GM12878 (cell line): ENCODE results near the gene MED10. TPM values are rescaled to one million over a fixed set of nuclear protein-coding genes. Genes with fewer than 3 reads are reported as not detected.

ENCODE experiments used
- ATAC-seq: fragments of 200-7000 bp; cut with Tn5 transposase; 3 replicates; pipeline ENCODE4 v1.9.1; 2020; ENCODE audit warnings: mild to moderate bottlenecking, moderate library complexity
- BruUV-seq: library from RNA; stranded (reverse); fragments of 400-500 nt; replicated peaks from 2 replicates; lab custom pipeline; 2021; lab: Mats Ljungman, UMichigan
- CTCF ChIA-PET: fragments of 300-600 bp; sonication (Branson Sonifier 250); formaldehyde crosslinking; extraction: SDS; loops from one replicate; lab custom pipeline; 2021; ENCODE audit warnings: inconsistent platforms; lab: Yijun Ruan, JAX
- POLR2A ChIA-PET: fragments of 350-600 bp; formaldehyde crosslinking; extraction: SDS; loops from one replicate; lab custom pipeline; 2021; ENCODE audit warnings: inconsistent platforms; lab: Charles Lee
- RAD21 ChIA-PET: fragments of 300-600 bp; sonication (Branson Sonifier 250); formaldehyde crosslinking; loops from one replicate; lab custom pipeline; 2023; ENCODE audit warnings: antibody characterized with exemption; ENCODE audit not compliant: unreplicated experiment; lab: Charles Lee
- SMC1A ChIA-PET: fragments of 300-600 bp; sonication (Branson Sonifier 250); formaldehyde crosslinking; loops from one replicate; lab custom pipeline; 2023; ENCODE audit not compliant: unreplicated experiment, uncharacterized antibody; lab: Charles Lee
- DNase-seq: peaks from one replicate; pipeline ENCODE4 v3.0.0-alpha.2; 2011; ENCODE audit warnings: low read depth, low spot score
- FAIRE-seq: peaks from 3 replicates; lab custom pipeline; 2011; peaks lifted over from hg19 to GRCh38; lab: Jason Lieb, UNC
- H2AFZ ChIP-seq: 2 replicates; pipeline ENCODE4 v1.6.0; 2011; ENCODE audit warnings: low read depth, low read length, control low read depth; ENCODE audit not compliant: control insufficient read depth
- H3K27ac ChIP-seq: 2 replicates; pipeline ENCODE4 v1.5.1; 2011; ENCODE audit warnings: control low read depth; ENCODE audit not compliant: control insufficient read depth, insufficient read depth
- H3K27me3 ChIP-seq, 2 experiments: replicated peaks in 1 of 2; 2 replicates each; pipeline versions ENCODE4 v1.6.0 to v1.6.1; 2011; ENCODE audit warnings: low read length in 1 of 2; ENCODE audit not compliant: control insufficient read depth in 2 of 2, insufficient read depth in 2 of 2
- H3K36me3 ChIP-seq, 2 experiments: 2 replicates each; pipeline ENCODE4 v1.5.1; 2011; ENCODE audit warnings: low read length in 1 of 2; ENCODE audit not compliant: control insufficient read depth in 2 of 2, insufficient read depth in 2 of 2
- H3K4me1 ChIP-seq: 2 replicates; pipeline ENCODE4 v1.6.1; 2011; ENCODE audit warnings: mild to moderate bottlenecking, low read length, moderate library complexity, mixed read lengths; ENCODE audit not compliant: control insufficient read depth, insufficient read depth
- H3K4me2 ChIP-seq: 2 replicates; pipeline ENCODE4 v1.6.0; 2011; ENCODE audit warnings: control low read depth; ENCODE audit not compliant: control insufficient read depth, insufficient read depth
- H3K4me3 ChIP-seq: fragments of 200-600 bp; sonication (generic); 2 replicates; pipeline ENCODE4 v1.5.1; 2016
- H3K79me2 ChIP-seq: 2 replicates; pipeline ENCODE4 v1.6.0; 2011; ENCODE audit warnings: low read length; ENCODE audit not compliant: control insufficient read depth, insufficient read depth
- H3K9ac ChIP-seq: 2 replicates; pipeline ENCODE4 v1.8.0; 2011; ENCODE audit warnings: low read length, control low read depth, mixed read lengths; ENCODE audit not compliant: control insufficient read depth, insufficient read depth
- H3K9me3 ChIP-seq: replicated peaks from 3 replicates; pipeline ENCODE4 v1.5.1; 2011; ENCODE audit warnings: mild to moderate bottlenecking, low read length; ENCODE audit not compliant: control insufficient read depth, insufficient read depth
- H4K20me1 ChIP-seq: 2 replicates; pipeline ENCODE4 v1.6.0; 2011; ENCODE audit not compliant: control insufficient read depth, insufficient read depth
- BRCA1 ChIP-seq: IDR thresholded peaks from 2 replicates; pipeline ENCODE4 v1.6.1; 2011; ENCODE audit warnings: low read depth, low read length, improper control_type of control experiment
- CBX5 ChIP-seq: sonication (generic); IDR thresholded peaks from 2 replicates; pipeline ENCODE4 v1.6.1; 2016; ENCODE audit warnings: low read depth, moderate library complexity, mild to moderate bottlenecking, inconsistent platforms
- EZH2 ChIP-seq: IDR thresholded peaks from 2 replicates; pipeline ENCODE4 v1.6.1; 2012; ENCODE audit warnings: low read depth, mild to moderate bottlenecking, control low read depth, inconsistent platforms, low read length, borderline replicate concordance; ENCODE audit not compliant: control insufficient read depth
- NFYB ChIP-seq: IDR thresholded peaks from 2 replicates; pipeline ENCODE4 v1.6.1; 2011; ENCODE audit warnings: low read depth, mild to moderate bottlenecking, low read length, improper control_type of control experiment, moderate library complexity; ENCODE audit not compliant: insufficient read depth
- POLR2AphosphoS5 ChIP-seq: IDR thresholded peaks from 2 replicates; pipeline ENCODE4 v1.6.1; 2011; ENCODE audit warnings: mild to moderate bottlenecking, low read length, inconsistent platforms
- WGBS: methylation state at CpG from one replicate; pipeline ENCODE4 v1.1.6; 2016; ENCODE audit warnings: low lambda C conversion rate; ENCODE audit not compliant: insufficient replicate concordance, insufficient coverage; ENCODE audit errors: missing lambda C conversion rate; 5-methylcytosine and 5-hydroxymethylcytosine counted together
- in situ Hi-C: fragments of 300-500 bp; cut with MboI; formaldehyde crosslinking; loops from 9 replicates; pipeline ENCODE4 v1.14.3; 2018; ENCODE audit warnings: mixed read lengths
- intact Hi-C: fragments of 100-400 bp; cut with micrococcal nuclease; formaldehyde crosslinking; loops from one replicate; pipeline ENCODE4 v1.14.2; 2022; ENCODE audit not compliant: unreplicated experiment
- polyA plus RNA-seq, 11 experiments: library from polyadenylated mRNA; depleted of rRNA in 4 of 11; unstranded in 6 of 11; stranded (reverse) in 5 of 11; fragments of >200 nt; fragmentation: Nextera tagmentation in 4 of 11; fragmentation: Illumina TruSeq in 1 of 11; extraction: Ambion mirVana in 4 of 11; extraction: Trizol in 1 of 11; gene quantifications; 1 replicate in 1 of 11; 2 replicates in 10 of 11; pipeline versions ENCODE4 v1.2.1 to v1.2.3, GENCODE V29; 2011 to 2016; ENCODE audit warnings: inconsistent platforms in 2 of 11, missing spikeins in 2 of 11, low read depth in 1 of 11
- total RNA-seq, 4 experiments: library from RNA; depleted of rRNA in 3 of 4; stranded (reverse); fragments of >200 nt in 3 of 4; fragmentation: Illumina TruSeq in 1 of 4; extraction: Trizol in 1 of 4; gene quantifications; 2 replicates each; pipeline versions ENCODE4 v1.2.1 to v1.2.3, GENCODE V29; 2013 to 2021
- TF ChIP-seq, protein P1 (sequence below): IDR thresholded peaks from 2 replicates; pipeline ENCODE4 v1.6.1; 2012; ENCODE audit warnings: mild to moderate bottlenecking, low read depth, low read length
- TF ChIP-seq, protein P2 (sequence below): fragments of 450-650 bp; formaldehyde crosslinking; IDR thresholded peaks from 2 replicates; pipeline ENCODE4 v1.4.0; 2020; ENCODE audit warnings: mild to moderate bottlenecking, moderate library complexity
- TF ChIP-seq, protein P3 (sequence below): fragments of 450-650 bp; IDR thresholded peaks from 2 replicates; pipeline ENCODE4 v1.6.1; 2014; ENCODE audit warnings: mild to moderate bottlenecking

The MED10 gene
- total and polyA plus RNA-seq, 10 of the 15 experiments (the other 5 are each of a cell fraction or from before 2014, with no cell fraction given): 21.2 to 111 (median 46.6) TPM

DNA sequence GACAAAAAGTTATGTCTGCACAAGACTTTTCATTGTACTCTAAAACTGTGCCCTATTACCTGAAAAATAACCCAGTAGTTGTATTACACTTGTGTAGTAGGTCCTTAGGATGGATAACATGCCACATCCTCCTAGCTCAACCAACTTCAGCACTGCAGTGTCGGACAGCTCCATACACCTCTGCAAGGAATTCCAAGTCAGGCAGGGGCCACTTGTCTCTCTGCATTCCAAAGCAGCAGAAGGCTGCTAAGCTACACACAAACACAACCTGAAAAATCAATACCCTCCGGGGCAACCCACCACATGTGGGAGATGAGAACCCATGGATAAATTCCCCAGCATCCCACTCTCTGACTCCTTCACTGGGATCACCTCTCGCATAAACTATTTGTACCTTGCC, 50.2 kb downstream of the MED10 start:
- H3K9ac ChIP-seq: no peak overlapping the region
- WGBS: 62% methylated on average over 3 of the region's 3 CpGs
- RAD21 ChIA-PET: no interaction called here
- no peaks in the 10 kb centered on the region for H4K20me1 ChIP-seq
- POLR2A ChIA-PET: no interaction called here
- no peaks in the 10 kb centered on the region; the same call in 2 of the 3 replicates for H3K9me3 ChIP-seq
- TF ChIP-seq BRCA1: no peak
- TF ChIP-seq, protein P1, sequence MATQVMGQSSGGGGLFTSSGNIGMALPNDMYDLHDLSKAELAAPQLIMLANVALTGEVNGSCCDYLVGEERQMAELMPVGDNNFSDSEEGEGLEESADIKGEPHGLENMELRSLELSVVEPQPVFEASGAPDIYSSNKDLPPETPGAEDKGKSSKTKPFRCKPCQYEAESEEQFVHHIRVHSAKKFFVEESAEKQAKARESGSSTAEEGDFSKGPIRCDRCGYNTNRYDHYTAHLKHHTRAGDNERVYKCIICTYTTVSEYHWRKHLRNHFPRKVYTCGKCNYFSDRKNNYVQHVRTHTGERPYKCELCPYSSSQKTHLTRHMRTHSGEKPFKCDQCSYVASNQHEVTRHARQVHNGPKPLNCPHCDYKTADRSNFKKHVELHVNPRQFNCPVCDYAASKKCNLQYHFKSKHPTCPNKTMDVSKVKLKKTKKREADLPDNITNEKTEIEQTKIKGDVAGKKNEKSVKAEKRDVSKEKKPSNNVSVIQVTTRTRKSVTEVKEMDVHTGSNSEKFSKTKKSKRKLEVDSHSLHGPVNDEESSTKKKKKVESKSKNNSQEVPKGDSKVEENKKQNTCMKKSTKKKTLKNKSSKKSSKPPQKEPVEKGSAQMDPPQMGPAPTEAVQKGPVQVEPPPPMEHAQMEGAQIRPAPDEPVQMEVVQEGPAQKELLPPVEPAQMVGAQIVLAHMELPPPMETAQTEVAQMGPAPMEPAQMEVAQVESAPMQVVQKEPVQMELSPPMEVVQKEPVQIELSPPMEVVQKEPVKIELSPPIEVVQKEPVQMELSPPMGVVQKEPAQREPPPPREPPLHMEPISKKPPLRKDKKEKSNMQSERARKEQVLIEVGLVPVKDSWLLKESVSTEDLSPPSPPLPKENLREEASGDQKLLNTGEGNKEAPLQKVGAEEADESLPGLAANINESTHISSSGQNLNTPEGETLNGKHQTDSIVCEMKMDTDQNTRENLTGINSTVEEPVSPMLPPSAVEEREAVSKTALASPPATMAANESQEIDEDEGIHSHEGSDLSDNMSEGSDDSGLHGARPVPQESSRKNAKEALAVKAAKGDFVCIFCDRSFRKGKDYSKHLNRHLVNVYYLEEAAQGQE: peak; percentile 94
- H3K4me2 ChIP-seq: no peak overlapping the region
- H3K79me2 ChIP-seq: no peaks in the 10 kb centered on the region
- no peak for ATAC-seq
- no peaks in the 10 kb centered on the region for H3K36me3 ChIP-seq
- intact Hi-C loops: no loop called here
- CTCF ChIA-PET: no interaction called here
- DNase-seq: no peak
- in situ Hi-C loops: no loop called here
- no peaks in the 10 kb centered on the region for H3K27me3 ChIP-seq
- H3K4me1 ChIP-seq: no peaks in the 10 kb centered on the region
- BruUV-seq: no TSS peak
- FAIRE-seq: no peak
- H3K4me3 ChIP-seq: no peak overlapping the region
- no peak overlapping the region for H2AFZ ChIP-seq
- SMC1A ChIA-PET: no interaction called here
- H3K27ac ChIP-seq: no peak overlapping the region

DNA sequence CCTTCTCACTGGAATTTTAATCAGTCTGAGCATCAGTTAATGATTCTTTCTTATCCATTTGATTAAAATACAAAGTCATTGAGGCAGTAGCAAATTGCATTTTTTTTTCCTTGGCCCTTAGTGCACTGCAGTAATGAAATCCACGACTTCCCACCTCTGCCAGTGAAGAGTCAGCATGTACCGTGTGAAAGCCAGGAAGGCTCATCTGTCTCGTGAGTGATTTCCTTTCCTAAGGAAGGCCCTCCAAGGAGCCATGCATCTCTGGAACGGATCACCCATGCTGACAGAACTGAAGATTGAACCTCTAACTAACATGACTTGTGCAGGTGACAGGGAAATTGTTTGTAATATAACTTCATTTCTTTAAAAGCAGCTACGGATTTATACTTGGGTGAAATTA, 51.6 kb downstream of the MED10 start:
- no peaks in the 10 kb centered on the region for H3K36me3 ChIP-seq
- no peaks in the 10 kb centered on the region for H4K20me1 ChIP-seq
- no peak overlapping the region for H3K4me2 ChIP-seq
- H3K79me2 ChIP-seq: no peaks in the 10 kb centered on the region
- BruUV-seq: no TSS peak
- no peak overlapping the region for H3K4me3 ChIP-seq
- POLR2A ChIA-PET: no interaction called here
- in situ Hi-C loops (no loop called here), intact Hi-C loops (no loop called here)
- RAD21 ChIA-PET: no interaction called here
- H3K27me3 ChIP-seq: no peaks in the 10 kb centered on the region
- H3K4me1 ChIP-seq: no peaks in the 10 kb centered on the region
- FAIRE-seq (no peak), DNase-seq (no peak), ATAC-seq (no peak)
- H3K27ac ChIP-seq: no peak overlapping the region
- H3K9ac ChIP-seq: no peak overlapping the region
- no peak overlapping the region for H2AFZ ChIP-seq
- no peaks in the 10 kb centered on the region; the same call in 2 of the 3 replicates for H3K9me3 ChIP-seq
- SMC1A ChIA-PET: no interaction called here
- 17% methylated on average over 5 of the region's 5 CpGs for WGBS
- CTCF ChIA-PET: no interaction called here
- TF ChIP-seq, protein P2, sequence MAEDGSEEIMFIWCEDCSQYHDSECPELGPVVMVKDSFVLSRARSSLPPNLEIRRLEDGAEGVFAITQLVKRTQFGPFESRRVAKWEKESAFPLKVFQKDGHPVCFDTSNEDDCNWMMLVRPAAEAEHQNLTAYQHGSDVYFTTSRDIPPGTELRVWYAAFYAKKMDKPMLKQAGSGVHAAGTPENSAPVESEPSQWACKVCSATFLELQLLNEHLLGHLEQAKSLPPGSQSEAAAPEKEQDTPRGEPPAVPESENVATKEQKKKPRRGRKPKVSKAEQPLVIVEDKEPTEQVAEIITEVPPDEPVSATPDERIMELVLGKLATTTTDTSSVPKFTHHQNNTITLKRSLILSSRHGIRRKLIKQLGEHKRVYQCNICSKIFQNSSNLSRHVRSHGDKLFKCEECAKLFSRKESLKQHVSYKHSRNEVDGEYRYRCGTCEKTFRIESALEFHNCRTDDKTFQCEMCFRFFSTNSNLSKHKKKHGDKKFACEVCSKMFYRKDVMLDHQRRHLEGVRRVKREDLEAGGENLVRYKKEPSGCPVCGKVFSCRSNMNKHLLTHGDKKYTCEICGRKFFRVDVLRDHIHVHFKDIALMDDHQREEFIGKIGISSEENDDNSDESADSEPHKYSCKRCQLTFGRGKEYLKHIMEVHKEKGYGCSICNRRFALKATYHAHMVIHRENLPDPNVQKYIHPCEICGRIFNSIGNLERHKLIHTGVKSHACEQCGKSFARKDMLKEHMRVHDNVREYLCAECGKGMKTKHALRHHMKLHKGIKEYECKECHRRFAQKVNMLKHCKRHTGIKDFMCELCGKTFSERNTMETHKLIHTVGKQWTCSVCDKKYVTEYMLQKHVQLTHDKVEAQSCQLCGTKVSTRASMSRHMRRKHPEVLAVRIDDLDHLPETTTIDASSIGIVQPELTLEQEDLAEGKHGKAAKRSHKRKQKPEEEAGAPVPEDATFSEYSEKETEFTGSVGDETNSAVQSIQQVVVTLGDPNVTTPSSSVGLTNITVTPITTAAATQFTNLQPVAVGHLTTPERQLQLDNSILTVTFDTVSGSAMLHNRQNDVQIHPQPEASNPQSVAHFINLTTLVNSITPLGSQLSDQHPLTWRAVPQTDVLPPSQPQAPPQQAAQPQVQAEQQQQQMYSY (CRISPR knock-in tag): no peak
- TF ChIP-seq POLR2AphosphoS5 (no peak), EZH2 (no peak), CBX5 (no peak), NFYB (no peak)
- TF ChIP-seq, protein P3, sequence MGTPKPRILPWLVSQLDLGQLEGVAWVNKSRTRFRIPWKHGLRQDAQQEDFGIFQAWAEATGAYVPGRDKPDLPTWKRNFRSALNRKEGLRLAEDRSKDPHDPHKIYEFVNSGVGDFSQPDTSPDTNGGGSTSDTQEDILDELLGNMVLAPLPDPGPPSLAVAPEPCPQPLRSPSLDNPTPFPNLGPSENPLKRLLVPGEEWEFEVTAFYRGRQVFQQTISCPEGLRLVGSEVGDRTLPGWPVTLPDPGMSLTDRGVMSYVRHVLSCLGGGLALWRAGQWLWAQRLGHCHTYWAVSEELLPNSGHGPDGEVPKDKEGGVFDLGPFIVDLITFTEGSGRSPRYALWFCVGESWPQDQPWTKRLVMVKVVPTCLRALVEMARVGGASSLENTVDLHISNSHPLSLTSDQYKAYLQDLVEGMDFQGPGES: no peak
